Body of pancreas (tissue), 4 donors: Measurements from ENCODE around the gene PLA2G4E.

ENCODE experiments used
- POLR2A ChIP-seq, 3 donors: fragments of 450-650 bp; IDR thresholded peaks; one replicate each; pipeline ENCODE4 v1.6.1; 2016; ENCODE audit warnings: antibody characterized with exemption in 3 of 3, mild to moderate bottlenecking in 2 of 3
- TF ChIP-seq, protein P1 (sequence below), 7 experiments: fragments of 450-650 bp in 4 of 7; fragments of 200-600 bp in 3 of 7; sonication (generic) in 3 of 7; IDR thresholded peaks; one replicate each; pipeline ENCODE4 v1.5.1; 2016 to 2019; ENCODE audit warnings: antibody characterized with exemption in 7 of 7

DNA sequence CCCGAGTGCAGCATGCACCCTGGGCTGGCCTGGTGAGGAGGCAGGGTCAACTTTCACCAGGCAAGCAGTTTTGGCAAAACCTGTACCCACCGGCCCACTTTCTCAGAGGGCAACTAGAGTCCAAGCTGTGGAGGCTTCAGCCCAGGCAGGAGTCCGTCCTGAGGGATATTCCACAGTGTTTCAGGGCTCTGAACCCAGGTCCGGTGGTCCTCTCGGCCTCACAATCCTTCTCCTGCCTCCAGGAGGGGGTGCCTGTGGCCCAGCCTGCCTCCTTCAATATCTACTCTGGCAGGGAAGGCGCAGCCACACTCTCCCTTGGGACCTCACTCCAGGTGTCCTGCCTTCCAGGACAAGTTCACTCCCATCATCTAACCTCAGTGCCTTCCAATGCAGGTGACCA is 3.9 kb downstream of the PLA2G4E start:
- TF ChIP-seq, protein P1, sequence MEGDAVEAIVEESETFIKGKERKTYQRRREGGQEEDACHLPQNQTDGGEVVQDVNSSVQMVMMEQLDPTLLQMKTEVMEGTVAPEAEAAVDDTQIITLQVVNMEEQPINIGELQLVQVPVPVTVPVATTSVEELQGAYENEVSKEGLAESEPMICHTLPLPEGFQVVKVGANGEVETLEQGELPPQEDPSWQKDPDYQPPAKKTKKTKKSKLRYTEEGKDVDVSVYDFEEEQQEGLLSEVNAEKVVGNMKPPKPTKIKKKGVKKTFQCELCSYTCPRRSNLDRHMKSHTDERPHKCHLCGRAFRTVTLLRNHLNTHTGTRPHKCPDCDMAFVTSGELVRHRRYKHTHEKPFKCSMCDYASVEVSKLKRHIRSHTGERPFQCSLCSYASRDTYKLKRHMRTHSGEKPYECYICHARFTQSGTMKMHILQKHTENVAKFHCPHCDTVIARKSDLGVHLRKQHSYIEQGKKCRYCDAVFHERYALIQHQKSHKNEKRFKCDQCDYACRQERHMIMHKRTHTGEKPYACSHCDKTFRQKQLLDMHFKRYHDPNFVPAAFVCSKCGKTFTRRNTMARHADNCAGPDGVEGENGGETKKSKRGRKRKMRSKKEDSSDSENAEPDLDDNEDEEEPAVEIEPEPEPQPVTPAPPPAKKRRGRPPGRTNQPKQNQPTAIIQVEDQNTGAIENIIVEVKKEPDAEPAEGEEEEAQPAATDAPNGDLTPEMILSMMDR (IDR thresholded peaks at IDR 0.05) = no peak
- no peak for TF ChIP-seq POLR2A (IDR thresholded peaks at IDR 0.05)
